ENCODE measurements around the gene SPPL2B. TPM values are rescaled to one million over a fixed set of nuclear protein-coding genes. Genes with fewer than 3 reads are reported as not detected.

The SPPL2B gene
- total RNA-seq, 1 experiment from 2014 or later = 18.2 TPM

DNA sequence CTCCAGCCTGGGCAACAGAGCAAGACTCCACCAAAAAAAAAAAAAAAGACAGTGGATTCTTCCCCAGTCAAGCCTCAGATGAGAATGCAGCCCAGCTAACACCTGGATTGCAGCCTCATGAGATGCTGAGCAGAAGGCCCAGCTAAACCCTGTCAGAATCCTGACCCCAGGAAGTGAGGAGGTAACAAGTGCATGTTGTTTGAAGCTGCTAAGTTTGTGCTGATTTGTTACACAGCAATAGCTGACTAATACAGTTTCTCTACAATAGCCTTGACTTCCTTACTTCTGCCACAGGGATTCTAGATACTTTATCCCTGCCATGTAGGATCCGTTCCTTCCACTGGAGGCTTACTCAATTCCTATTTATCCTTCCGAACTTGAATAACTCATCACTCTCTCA, 52.1 kb downstream of the SPPL2B start:
- H3K4me2 ChIP-seq (ENCODE audit: low read depth, low read length, poor library complexity, severe bottlenecking) = no peak overlapping the region
- H3K27me3 ChIP-seq (ENCODE audit: low read length) = no peaks in the 10 kb centered on the region

DNA sequence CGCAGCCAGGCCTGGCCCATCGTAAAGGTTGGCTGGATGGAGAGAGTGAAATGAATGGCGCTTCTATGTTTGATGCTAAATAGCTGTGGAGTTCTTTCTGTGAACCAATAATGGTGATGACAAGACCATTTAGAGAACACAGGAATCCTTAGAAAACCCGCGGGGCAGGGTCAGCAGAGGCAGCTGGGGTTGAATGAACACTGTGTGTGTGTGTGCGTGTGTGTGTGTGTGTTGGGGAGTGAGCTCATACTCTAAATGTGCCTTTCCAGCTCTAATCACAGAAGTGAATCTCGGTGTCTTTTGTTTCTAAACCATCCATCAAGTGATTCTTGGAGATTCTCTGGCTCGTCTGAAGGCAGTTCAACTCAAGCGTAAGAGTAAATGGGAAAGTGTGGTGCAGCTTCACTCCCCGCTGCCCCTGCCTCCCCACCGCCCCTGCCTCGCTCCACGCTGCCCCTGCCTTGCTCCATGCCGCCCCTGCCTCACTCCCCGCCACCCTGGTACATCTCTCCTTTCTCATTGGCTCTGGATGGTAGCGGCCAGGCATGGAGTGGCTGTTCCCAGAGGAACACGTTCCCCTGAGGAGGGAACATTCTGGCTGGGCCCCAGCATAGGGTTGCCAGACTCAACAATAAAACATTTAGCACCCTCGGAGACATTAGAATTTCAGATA, 52.8 kb downstream of the SPPL2B start:
- Histone ChIP-seq H4K20me1 (ENCODE audit: insufficient read depth, low read depth, low read length) (no peaks in the 10 kb centered on the region), H3K4me2 (ENCODE audit: low read depth, low read length, poor library complexity, severe bottlenecking) (no peak overlapping the region)

More for the DNA sequence above, 52.1 kb downstream of the SPPL2B start:
- H3K4me1 ChIP-seq (ENCODE audit: low read length) = peaks cover 4% of the 10 kb centered on the region; the same call in 1 of the 2 replicates
- no peaks in the 10 kb centered on the region for H3K9me2 ChIP-seq (replicated peaks; ENCODE audit: insufficient read depth, low read length)
- H3K9ac ChIP-seq (ENCODE audit: low read length) = no peak overlapping the region
- H4K20me1 ChIP-seq (ENCODE audit: insufficient read depth, low read depth, low read length) = no peaks in the 10 kb centered on the region
- H3K27ac ChIP-seq (ENCODE audit: low read length) = no peak overlapping the region
- H3K9me3 ChIP-seq (ENCODE audit: low read length) = no peaks in the 10 kb centered on the region; the same call in 1 of the 2 replicates
- H3K36me3 ChIP-seq (ENCODE audit: insufficient read depth, low read length) = no peaks in the 10 kb centered on the region
- H3K4me3 ChIP-seq (ENCODE audit: low read length) = no peak overlapping the region
- no peak overlapping the region for H2AFZ ChIP-seq (ENCODE audit: low read length)
- no peak for DNase-seq
- H3K79me2 ChIP-seq (ENCODE audit: low read length) = no peaks in the 10 kb centered on the region

GRCh38 chr19:2382530-2383222, 54.2 kb downstream of the SPPL2B start:
- no peak overlapping the region for H3K9ac ChIP-seq (ENCODE audit: low read length)
- H3K79me2 ChIP-seq (ENCODE audit: low read length) = no peaks in the 10 kb centered on the region
- DNase-seq = no peak
- no peaks in the 10 kb centered on the region for H4K20me1 ChIP-seq (ENCODE audit: insufficient read depth, low read depth, low read length)
- no peak overlapping the region for H3K4me2 ChIP-seq (ENCODE audit: low read depth, low read length, poor library complexity, severe bottlenecking)
- H3K4me3 ChIP-seq (ENCODE audit: low read length) = no peak overlapping the region
- no peak overlapping the region for H3K27ac ChIP-seq (ENCODE audit: low read length)
- no peaks in the 10 kb centered on the region for H3K36me3 ChIP-seq (ENCODE audit: insufficient read depth, low read length)
- H3K9me2 ChIP-seq (replicated peaks; ENCODE audit: insufficient read depth, low read length) = no peaks in the 10 kb centered on the region
- H3K4me1 ChIP-seq (ENCODE audit: low read length) = peaks cover 4% of the 10 kb centered on the region; the same call in 1 of the 2 replicates
- no peak overlapping the region for H2AFZ ChIP-seq (ENCODE audit: low read length)
- H3K9me3 ChIP-seq (ENCODE audit: low read length) = no peaks in the 10 kb centered on the region; the same call in 1 of the 2 replicates
- no peaks in the 10 kb centered on the region for H3K27me3 ChIP-seq (ENCODE audit: low read length)

More for the DNA sequence above, 52.8 kb downstream of the SPPL2B start:
- Histone ChIP-seq H3K36me3 (ENCODE audit: insufficient read depth, low read length) (no peaks in the 10 kb centered on the region), H3K9me2 (replicated peaks; ENCODE audit: insufficient read depth, low read length) (no peaks in the 10 kb centered on the region), H3K9ac (ENCODE audit: low read length) (no peak overlapping the region), H3K27ac (ENCODE audit: low read length) (no peak overlapping the region), H3K79me2 (ENCODE audit: low read length) (no peaks in the 10 kb centered on the region), H3K4me1 (ENCODE audit: low read length) (peaks cover 4% of the 10 kb centered on the region; the same call in 1 of the 2 replicates), H3K4me3 (ENCODE audit: low read length) (no peak overlapping the region), H3K27me3 (ENCODE audit: low read length) (no peaks in the 10 kb centered on the region), H3K9me3 (ENCODE audit: low read length) (no peaks in the 10 kb centered on the region; the same call in 1 of the 2 replicates), H2AFZ (ENCODE audit: low read length) (no peak overlapping the region)
- no peak for DNase-seq

DNA sequence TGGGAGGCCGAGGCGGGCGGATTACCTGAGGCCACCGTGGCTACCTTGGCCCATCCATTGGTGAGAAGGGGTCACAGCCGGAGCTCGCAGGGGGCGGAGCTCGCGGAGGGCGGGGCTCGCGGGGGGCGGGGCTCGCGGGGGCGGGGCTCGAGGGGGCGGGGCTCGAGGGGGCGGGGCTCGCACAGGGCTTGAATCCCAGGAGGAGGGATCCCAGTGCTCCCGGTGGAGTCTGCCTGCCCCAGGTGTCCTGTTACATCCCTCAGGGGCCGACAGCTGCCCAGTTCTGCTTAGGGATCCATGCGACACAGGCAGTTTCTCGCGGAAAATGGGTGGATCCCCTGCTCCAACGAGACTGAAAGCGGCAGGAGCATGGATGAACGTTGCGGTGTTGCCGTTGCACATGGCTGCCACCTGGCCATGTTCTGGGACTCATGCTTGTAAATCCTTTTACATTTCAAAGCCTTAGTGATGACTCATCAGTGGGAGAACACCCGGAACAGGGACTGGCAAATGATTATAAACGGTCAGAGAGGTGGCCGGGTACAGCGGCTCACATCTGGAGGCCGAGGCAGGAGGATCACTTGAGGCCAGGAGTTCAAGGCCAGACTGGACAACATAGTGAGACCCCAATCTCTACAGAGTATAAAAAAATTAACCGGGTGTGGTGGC, 56.7 kb downstream of the SPPL2B start:
- Histone ChIP-seq H3K27me3 (ENCODE audit: low read length) (no peaks in the 10 kb centered on the region), H3K9ac (ENCODE audit: low read length) (no peak overlapping the region), H3K36me3 (ENCODE audit: insufficient read depth, low read length) (no peaks in the 10 kb centered on the region), H3K4me2 (ENCODE audit: low read depth, low read length, poor library complexity, severe bottlenecking) (no peak overlapping the region), H3K27ac (ENCODE audit: low read length) (no peak overlapping the region), H2AFZ (ENCODE audit: low read length) (no peak overlapping the region), H3K79me2 (ENCODE audit: low read length) (no peaks in the 10 kb centered on the region), H3K9me3 (ENCODE audit: low read length) (no peaks in the 10 kb centered on the region), H3K4me3 (ENCODE audit: low read length) (no peak overlapping the region), H3K4me1 (ENCODE audit: low read length) (peaks cover 4% of the 10 kb centered on the region; the same call in 1 of the 2 replicates), H3K9me2 (replicated peaks; ENCODE audit: insufficient read depth, low read length) (no peaks in the 10 kb centered on the region), H4K20me1 (ENCODE audit: insufficient read depth, low read depth, low read length) (no peaks in the 10 kb centered on the region)
- no peak for DNase-seq

GRCh38 chr19:2387367-2388288, 59.1 kb downstream of the SPPL2B start:
- Histone ChIP-seq H2AFZ (ENCODE audit: low read length) (no peak overlapping the region), H3K79me2 (ENCODE audit: low read length) (no peaks in the 10 kb centered on the region), H3K9me2 (replicated peaks; ENCODE audit: insufficient read depth, low read length) (no peaks in the 10 kb centered on the region), H3K9ac (ENCODE audit: low read length) (no peak overlapping the region), H4K20me1 (ENCODE audit: insufficient read depth, low read depth, low read length) (no peaks in the 10 kb centered on the region), H3K4me3 (ENCODE audit: low read length) (no peak overlapping the region), H3K9me3 (ENCODE audit: low read length) (no peaks in the 10 kb centered on the region), H3K36me3 (ENCODE audit: insufficient read depth, low read length) (no peaks in the 10 kb centered on the region), H3K27me3 (ENCODE audit: low read length) (no peaks in the 10 kb centered on the region), H3K4me2 (ENCODE audit: low read depth, low read length, poor library complexity, severe bottlenecking) (no peak overlapping the region), H3K27ac (ENCODE audit: low read length) (no peak overlapping the region), H3K4me1 (ENCODE audit: low read length) (peaks cover 6% of the 10 kb centered on the region; the same call in 1 of the 2 replicates)
- DNase-seq = no peak

- no peak overlapping the region for H3K9ac ChIP-seq (ENCODE audit: low read length)
- no peak overlapping the region for H3K4me2 ChIP-seq (ENCODE audit: low read depth, low read length, poor library complexity, severe bottlenecking)
- H3K79me2 ChIP-seq (ENCODE audit: low read length) = no peaks in the 10 kb centered on the region
- no peaks in the 10 kb centered on the region for H4K20me1 ChIP-seq (ENCODE audit: insufficient read depth, low read depth, low read length)
- H3K27ac ChIP-seq (ENCODE audit: low read length) = no peak overlapping the region
- peaks cover 5% of the 10 kb centered on the region for H3K4me1 ChIP-seq (ENCODE audit: low read length)
- no peaks in the 10 kb centered on the region for H3K9me2 ChIP-seq (replicated peaks; ENCODE audit: insufficient read depth, low read length)
- H3K27me3 ChIP-seq (ENCODE audit: low read length) = no peaks in the 10 kb centered on the region
- H3K4me3 ChIP-seq (ENCODE audit: low read length) = no peak overlapping the region
- no peak overlapping the region for H2AFZ ChIP-seq (ENCODE audit: low read length)
- DNase-seq = no peak
- H3K9me3 ChIP-seq (ENCODE audit: low read length) = no peaks in the 10 kb centered on the region
- no peaks in the 10 kb centered on the region for H3K36me3 ChIP-seq (ENCODE audit: insufficient read depth, low read length)
Observed at GRCh38 chr19:2389594-2389993, 61.1 kb downstream of the SPPL2B start.

DNA sequence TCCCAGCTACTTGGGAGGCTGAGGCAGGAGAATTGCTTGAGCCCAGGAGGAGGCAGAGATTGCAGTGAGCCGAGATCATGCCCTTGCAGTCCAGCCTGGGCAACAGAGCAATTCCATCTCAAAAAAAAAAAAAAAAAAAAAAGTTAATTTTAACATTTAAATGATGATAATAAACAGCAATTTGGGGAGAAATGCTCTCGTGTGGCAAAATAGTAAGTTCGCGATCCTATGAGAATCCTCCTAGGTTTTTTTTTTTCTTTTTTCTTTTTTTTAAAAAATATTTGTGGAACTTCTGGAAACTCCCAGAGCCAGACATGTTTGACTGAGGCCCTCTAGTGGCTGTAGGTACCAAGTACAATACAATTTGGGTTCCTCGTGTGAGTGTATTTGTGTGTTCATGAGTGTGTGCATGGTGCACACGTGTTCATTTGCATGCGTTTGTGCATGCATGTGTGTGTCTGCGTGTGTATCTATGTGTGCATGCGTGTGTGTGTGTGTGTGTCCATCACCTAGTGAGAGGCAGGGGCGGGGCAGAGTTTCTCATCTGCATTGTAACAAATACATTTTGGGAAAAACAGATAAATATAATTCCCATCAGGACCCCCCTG, 62.7 kb downstream of the SPPL2B start:
- no peaks in the 10 kb centered on the region for H4K20me1 ChIP-seq (ENCODE audit: insufficient read depth, low read depth, low read length)
- peak; percentile 88 for DNase-seq
- H3K4me2 ChIP-seq (ENCODE audit: low read depth, low read length, poor library complexity, severe bottlenecking) = no peak overlapping the region
- no peaks in the 10 kb centered on the region for H3K9me2 ChIP-seq (replicated peaks; ENCODE audit: insufficient read depth, low read length)
- no peak overlapping the region for H2AFZ ChIP-seq (ENCODE audit: low read length)
- H3K36me3 ChIP-seq (ENCODE audit: insufficient read depth, low read length) = no peaks in the 10 kb centered on the region
- H3K9me3 ChIP-seq (ENCODE audit: low read length) = no peaks in the 10 kb centered on the region
- H3K4me1 ChIP-seq (ENCODE audit: low read length) = peaks cover 8% of the 10 kb centered on the region
- H3K27ac ChIP-seq (ENCODE audit: low read length) = no peak overlapping the region
- H3K79me2 ChIP-seq (ENCODE audit: low read length) = no peaks in the 10 kb centered on the region
- no peak overlapping the region for H3K9ac ChIP-seq (ENCODE audit: low read length)
- no peaks in the 10 kb centered on the region for H3K27me3 ChIP-seq (ENCODE audit: low read length)
- H3K4me3 ChIP-seq (ENCODE audit: low read length) = no peak overlapping the region

All from Karpas-422 (cell line).